GM19240 (cell line): ENCODE data around the gene STK32C.
"Not testable (repeated sequence)": the region's sequence is repeated elsewhere in the genome, so short reads cannot be mapped to it uniquely, and the experiment has no call there.

Experiments used
- DNase-seq: peaks from one replicate; pipeline ENCODE4 v3.0.0; 2011; ENCODE audit warnings: low spot score; ENCODE audit not compliant: insufficient read length

Gene STK32C

GRCh38 chr10:132232023-132232951, 75.5 kb downstream of the STK32C start:
- DNase-seq = no peak

- no peak for DNase-seq
These were observed 76.1 kb downstream of the STK32C start for GRCh38 chr10:132231656-132232022.

GRCh38 chr10:132230557-132231210, 77.1 kb downstream of the STK32C start:
- DNase-seq = no peak

GRCh38 chr10:132229834-132230556, 77.8 kb downstream of the STK32C start:
- DNase-seq = peak; percentile 73

GRCh38 chr10:132229096-132229495, 78.7 kb downstream of the STK32C start:
- DNase-seq = no peak

GRCh38 chr10:132228616-132229015, 79.1 kb downstream of the STK32C start:
- no peak for DNase-seq

GRCh38 chr10:132227851-132228390, 79.8 kb downstream of the STK32C start:
- no peak for DNase-seq

- DNase-seq = no peak
These were observed 81.0 kb downstream of the STK32C start for GRCh38 chr10:132226586-132227405.

GRCh38 chr10:132225849-132226205, 81.9 kb downstream of the STK32C start:
- no peak for DNase-seq

- no peak for DNase-seq
These were observed 82.5 kb downstream of the STK32C start for GRCh38 chr10:132225073-132225848.

- DNase-seq = no peak
These were observed 83.2 kb downstream of the STK32C start for GRCh38 chr10:132224343-132225072.

- no peak for DNase-seq
These were observed 84.0 kb downstream of the STK32C start for GRCh38 chr10:132223611-132224342.

GRCh38 chr10:132223156-132223590, 84.6 kb downstream of the STK32C start:
- peak; percentile 77 for DNase-seq

GRCh38 chr10:132222726-132223125, 85.0 kb downstream of the STK32C start:
- no peak for DNase-seq

- not testable (repeated sequence) for DNase-seq
These were observed 86.8 kb downstream of the STK32C start for GRCh38 chr10:132220996-132221395.

GRCh38 chr10:132220061-132220460, 87.7 kb downstream of the STK32C start:
- no peak for DNase-seq

GRCh38 chr10:132219486-132219885, 88.3 kb downstream of the STK32C start:
- DNase-seq = no peak

GRCh38 chr10:132216441-132216840, 91.3 kb downstream of the STK32C start:
- DNase-seq = not testable (repeated sequence)

- DNase-seq = no peak
These were observed 93.8 kb downstream of the STK32C start for GRCh38 chr10:132213917-132214316.
